HG03460 (cell line): ENCODE measurements around the gene VWA8.
"Not testable (repeated sequence)": the region's sequence is repeated elsewhere in the genome, so short reads cannot be mapped to it uniquely, and the experiment has no call there.

Experiments
- ATAC-seq: cut with Tn5 transposase; IDR thresholded peaks from one replicate; pipeline ENCODE4 v1.9.1; 2021; ENCODE audit not compliant: unreplicated experiment

VWA8 gene

DNA sequence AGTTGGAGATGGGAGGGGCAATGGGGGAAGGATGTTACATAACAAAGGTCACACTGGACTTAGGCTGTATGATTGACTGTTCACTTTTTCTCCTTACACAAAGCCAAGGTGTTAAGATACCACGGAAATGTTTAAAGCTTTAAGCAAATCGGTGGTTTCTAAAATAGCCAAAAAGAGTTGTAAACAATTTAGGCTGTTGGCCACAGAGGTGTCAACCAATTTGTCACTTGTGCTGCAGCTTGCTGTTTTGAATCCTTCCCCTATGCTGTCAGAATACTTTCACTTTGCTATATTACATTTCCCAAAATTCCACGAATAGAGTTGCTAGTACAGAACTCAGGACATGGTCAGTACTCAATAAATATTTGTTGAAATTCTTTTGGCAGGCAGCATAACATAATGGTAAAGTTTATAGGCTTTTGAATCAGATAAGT, 149.3 kb downstream of the VWA8 start:
- peak; percentile 82 for ATAC-seq

GRCh38 chr13:41809962-41810361, 150.9 kb downstream of the VWA8 start:
- no peak for ATAC-seq

- ATAC-seq, result not testable (repeated sequence)
Measured at GRCh38 chr13:41803445-41803735, 157.5 kb downstream of the VWA8 start.

- no peak for ATAC-seq
Measured at GRCh38 chr13:41802684-41803444, 158.0 kb downstream of the VWA8 start.

- no peak for ATAC-seq
Measured at GRCh38 chr13:41802043-41802683, 158.7 kb downstream of the VWA8 start.

GRCh38 chr13:41791056-41791455, 169.9 kb downstream of the VWA8 start:
- ATAC-seq, result no peak

DNA sequence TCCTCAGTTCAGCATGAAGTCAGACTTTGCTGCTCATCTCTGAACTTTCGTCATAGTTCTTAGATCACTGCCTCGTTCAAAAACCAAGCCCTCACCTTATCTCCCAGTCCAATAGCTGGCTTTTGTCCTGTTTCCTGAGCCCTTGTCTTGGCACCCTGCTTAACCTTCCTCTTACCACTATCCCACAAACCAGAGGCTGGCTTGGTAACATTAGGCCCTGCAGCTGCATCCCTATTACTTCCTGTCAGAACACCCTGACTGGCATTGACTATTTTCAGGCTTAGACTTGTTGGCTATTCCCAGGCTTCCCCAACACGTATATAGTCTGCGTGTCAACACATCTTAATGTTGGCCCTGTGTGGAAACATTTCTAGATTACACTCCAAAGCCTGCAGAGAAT, 172.4 kb downstream of the VWA8 start:
- no peak for ATAC-seq

- no peak for ATAC-seq
Measured at GRCh38 chr13:41785402-41786172, 175.3 kb downstream of the VWA8 start.

GRCh38 chr13:41782086-41782485, 178.8 kb downstream of the VWA8 start:
- ATAC-seq, result no peak

DNA sequence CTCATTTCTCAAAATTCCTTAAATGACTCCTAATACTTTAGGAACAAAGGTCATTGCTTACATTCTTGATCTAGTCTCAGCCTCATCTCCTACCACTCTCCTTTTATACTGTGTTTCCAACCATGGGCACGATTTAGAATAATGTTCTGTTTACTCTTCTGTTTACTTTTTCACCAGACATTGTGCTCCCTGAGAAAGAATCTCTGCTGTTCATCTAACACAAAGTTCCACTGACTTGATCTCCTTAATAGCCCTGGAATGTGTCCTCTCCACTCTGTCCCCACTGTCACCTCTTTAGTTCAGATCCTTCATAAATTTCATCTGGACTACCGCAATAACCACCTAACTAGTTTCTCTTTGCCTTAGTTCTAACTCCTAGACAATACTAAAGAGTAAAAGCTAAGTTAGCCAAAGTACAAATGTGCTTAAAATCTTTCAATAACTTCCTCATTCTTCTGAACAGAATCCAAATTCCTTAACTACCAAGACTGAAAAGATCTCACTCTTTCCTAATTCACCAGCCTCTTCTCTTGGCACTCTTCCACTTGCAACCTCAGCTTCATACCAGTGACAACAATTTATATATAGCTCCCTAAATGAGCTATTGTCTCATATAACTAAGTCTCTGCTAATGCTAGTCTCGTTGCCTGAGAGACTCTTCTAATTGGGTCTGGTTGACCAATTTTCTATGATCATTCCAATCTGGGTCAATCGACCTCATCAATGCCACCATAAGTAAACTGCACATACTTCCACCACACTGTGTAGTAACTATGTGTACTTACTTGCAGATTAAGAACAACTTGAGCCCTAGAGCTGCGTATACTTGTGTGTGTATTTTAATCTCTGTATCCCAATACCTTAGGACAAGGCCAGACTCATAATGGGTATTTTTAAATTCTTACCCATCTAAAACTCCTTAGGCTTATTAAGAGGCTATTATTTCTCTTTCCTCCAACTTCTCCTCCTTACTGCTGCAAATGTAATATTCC, 179.9 kb downstream of the VWA8 start:
- no peak for ATAC-seq

GRCh38 chr13:41775251-41775650, 185.7 kb downstream of the VWA8 start:
- ATAC-seq, result no peak

GRCh38 chr13:41774605-41775218, 186.2 kb downstream of the VWA8 start:
- no peak for ATAC-seq

DNA sequence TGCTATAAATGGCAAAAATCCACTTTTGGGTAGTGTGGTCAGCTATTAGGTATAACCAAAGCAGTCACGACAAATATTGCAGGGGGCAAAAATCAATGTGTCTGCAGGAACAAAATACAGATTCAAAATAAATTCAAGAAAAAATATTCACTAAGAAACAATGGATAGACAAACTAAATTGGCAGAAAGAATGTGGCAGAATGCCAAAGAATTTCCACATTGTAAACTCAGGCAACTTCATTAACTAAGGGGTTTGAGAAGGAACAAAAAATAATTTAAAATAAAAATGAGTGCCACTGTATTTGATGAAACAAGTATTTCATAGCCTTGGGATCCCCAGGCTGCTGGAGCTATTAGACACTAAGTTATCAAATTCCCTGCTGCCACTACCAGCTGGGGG, 193.1 kb downstream of the VWA8 start:
- no peak for ATAC-seq

GRCh38 chr13:41766439-41766838, 194.5 kb downstream of the VWA8 start:
- no peak for ATAC-seq

DNA sequence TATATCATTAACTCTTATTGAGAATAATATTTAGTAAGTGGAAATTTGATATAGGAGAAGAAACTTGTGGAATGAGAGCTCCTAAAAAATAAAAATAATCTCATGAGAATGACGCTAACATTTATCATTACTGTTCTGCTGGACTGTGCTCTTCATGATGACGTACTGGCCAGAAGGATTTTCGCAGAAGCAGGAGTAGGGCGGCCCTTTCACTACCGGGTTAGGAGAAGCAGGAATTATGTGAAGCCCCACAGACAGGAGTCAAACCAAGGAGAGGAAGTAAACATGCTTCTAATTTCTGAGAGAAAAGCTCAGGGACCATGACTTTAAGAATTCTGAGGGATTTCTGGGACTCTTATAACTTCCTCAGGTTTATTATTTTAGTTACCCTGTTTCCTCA, 195.1 kb downstream of the VWA8 start:
- no peak for ATAC-seq

- ATAC-seq, result no peak
Measured at GRCh38 chr13:41765020-41765419, 195.9 kb downstream of the VWA8 start.

DNA sequence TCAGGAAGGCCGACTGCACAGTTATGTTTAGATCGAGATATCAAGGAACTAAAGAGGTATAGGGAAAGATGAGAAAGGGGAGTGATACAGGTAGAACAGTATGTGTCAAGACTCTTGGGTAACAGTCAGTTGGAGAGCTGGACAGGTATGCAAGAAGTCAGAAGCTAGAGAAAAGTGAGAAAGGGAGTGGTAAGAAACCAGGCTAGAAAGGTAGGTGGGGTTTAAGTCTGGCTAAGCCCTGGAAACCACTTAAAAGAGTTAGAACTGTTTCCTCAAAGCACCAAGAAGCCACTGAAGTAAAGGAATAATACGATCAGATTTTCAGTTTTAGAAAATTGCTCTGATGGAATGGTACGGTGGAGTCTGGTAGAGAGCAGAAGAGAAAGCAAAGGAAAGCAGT, 196.4 kb downstream of the VWA8 start:
- ATAC-seq, result no peak

DNA sequence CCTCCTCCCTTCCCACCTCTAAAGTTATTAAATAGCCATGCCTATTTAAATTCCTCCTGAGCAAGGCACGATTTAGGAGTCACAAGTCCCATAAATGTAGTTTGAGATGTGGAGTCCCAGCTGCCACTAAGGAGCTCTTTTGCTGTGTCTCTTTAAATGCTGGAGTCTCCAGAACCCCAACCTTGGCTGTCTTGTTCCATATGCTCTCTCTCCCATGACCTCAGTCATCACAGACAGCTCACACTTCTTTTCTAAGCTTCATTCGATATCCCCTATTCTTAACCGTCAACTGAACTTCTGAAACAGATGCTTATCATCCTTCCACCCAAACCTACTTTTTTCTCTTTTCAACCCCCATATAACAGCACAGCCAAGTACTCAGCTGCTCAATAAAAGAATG, 197.1 kb downstream of the VWA8 start:
- ATAC-seq, result no peak

DNA sequence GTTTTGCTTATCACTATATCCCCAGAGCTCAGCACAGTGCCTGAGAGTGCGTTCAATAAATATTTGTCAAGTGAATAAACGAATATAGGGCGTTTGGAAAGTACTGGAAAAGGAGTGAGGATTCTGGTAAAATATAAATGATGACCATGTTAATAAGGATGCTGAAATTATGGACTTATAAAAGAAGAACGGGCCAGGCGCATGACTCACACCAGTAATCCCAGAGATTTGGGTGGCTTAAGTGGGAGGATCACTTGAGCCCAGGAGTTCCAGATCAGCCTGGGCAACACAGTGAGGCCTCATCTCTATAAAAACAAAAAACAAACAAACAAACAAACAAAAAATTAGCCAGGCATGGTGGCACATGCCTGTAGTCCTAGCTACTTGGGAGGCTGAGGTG, 198.1 kb downstream of the VWA8 start:
- ATAC-seq, result no peak

DNA sequence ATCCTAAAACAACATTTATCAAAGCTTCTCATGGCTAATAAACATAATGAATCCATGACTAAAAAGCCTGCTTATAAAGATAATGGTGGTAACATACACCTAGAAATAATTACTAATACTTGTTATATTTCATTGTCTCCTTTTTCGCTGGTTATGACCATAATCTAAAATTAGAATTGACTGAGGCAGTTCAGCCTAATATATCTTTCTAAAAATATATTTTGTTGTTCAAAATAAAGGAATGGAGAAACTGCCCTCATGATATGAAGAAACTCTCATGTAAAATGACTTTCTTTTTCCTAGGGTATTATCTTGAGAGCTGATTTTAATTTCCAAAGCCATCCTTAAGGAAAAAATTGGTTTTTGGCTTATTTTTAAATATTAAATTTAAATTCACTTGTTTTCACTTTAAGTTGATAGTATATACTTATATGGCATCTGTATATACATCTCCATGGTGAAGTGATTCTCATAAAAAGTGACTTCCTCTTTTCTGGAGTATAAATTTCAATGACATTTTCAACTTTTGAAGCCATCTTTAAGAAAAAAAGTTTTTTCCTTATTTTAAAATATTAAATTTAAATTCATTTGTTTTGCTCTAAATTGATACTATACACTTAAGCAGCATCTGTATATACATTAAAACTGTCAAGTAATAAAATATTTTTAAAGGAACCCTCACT, 204.6 kb downstream of the VWA8 start:
- ATAC-seq, result no peak
